Ovary (tissue), 9 donors: ENCODE measurements around the gene RAB22A. TPM values are rescaled to one million over a fixed set of nuclear protein-coding genes. Genes with fewer than 3 reads are reported as not detected.

Experiments
- DNase-seq, 5 donors: peaks; one replicate each; pipeline ENCODE4 v3.0.0-alpha.2; 2019 to 2020
- H3K27ac ChIP-seq, 2 donors: fragments of 200-600 bp; one replicate each; pipeline versions ENCODE4 v1.5.1 to v1.8.0; 2019 to 2022
- H3K27me3 ChIP-seq: fragments of 200-600 bp; one replicate; pipeline ENCODE4 v1.8.0; 2022
- H3K36me3 ChIP-seq: fragments of 200-600 bp; sonication (generic); one replicate; pipeline ENCODE4 v1.5.1; 2019
- H3K4me1 ChIP-seq: one replicate; pipeline ENCODE4 v1.8.1; 2013; ENCODE audit warnings: mild to moderate bottlenecking, moderate library complexity; ENCODE audit not compliant: insufficient read depth
- H3K4me3 ChIP-seq: fragments of 200-600 bp; sonication (generic); one replicate; pipeline ENCODE4 v1.5.1; 2017
- H3K9me3 ChIP-seq, 2 donors: fragments of 200-600 bp in 1 of 2; sonication (generic) in 1 of 2; one replicate each; pipeline versions ENCODE4 v1.5.1 to v1.8.1; 2013 to 2019; ENCODE audit warnings: mild to moderate bottlenecking in 1 of 2, moderate library complexity in 1 of 2
- EP300 ChIP-seq: sonication (generic); formaldehyde crosslinking; IDR thresholded peaks from one replicate; pipeline ENCODE4 v1.6.1; 2017; ENCODE audit warnings: antibody characterized with exemption
- POLR2A ChIP-seq: fragments of 450-650 bp; IDR thresholded peaks from one replicate; pipeline ENCODE4 v1.6.1; 2017; ENCODE audit warnings: antibody characterized with exemption, mild to moderate bottlenecking, moderate library complexity
- WGBS, 3 donors: extraction: QIAGEN DNeasy Blood & Tissue Kit in 1 of 3; methylation state at CpG; one replicate each; pipeline versions ENCODE4 v1.1.5 to v1.1.7; 2013 to 2017; 5-methylcytosine and 5-hydroxymethylcytosine counted together
- intact Hi-C, 4 donors: fragments of 100-400 bp; cut with DNase I; formaldehyde crosslinking; loops; one replicate each; pipeline versions ENCODE4 v1.11.0 to v1.15.1; 2022 to 2023
- polyA plus RNA-seq, 2 donors: library from polyadenylated mRNA; stranded (reverse); fragments of 200-250 nt in 1 of 2; fragments of 350-450 nt in 1 of 2; fragmentation: Illumina TruSeq in 1 of 2; extraction: RNeasy Lipid Tissue Mini Kit (QIAGEN cat#74804) in 1 of 2; gene quantifications; one replicate each; pipeline ENCODE4 v1.2.3, GENCODE V29; 2013 to 2014
- total RNA-seq, 7 donors: library from RNA; depleted of rRNA in 2 of 7; stranded (reverse); fragments of >200 nt in 2 of 7; fragmentation: NEBNext Ultra II Directional in 3 of 7; extraction: Animal tissue kit (Norgen Biotek cat#: 25700) in 3 of 7; gene quantifications; one replicate each; pipeline versions ENCODE4 v1.1.0 to v1.2.4, GENCODE V29; 2016 to 2023
- TF ChIP-seq, protein P1 (sequence below), 3 donors: fragments of 450-650 bp in 2 of 3; fragments of 200-600 bp in 1 of 3; IDR thresholded peaks; one replicate each; pipeline versions ENCODE4 v1.5.1 to v1.8.0; 2016 to 2022; ENCODE audit warnings: antibody characterized with exemption in 3 of 3, mild to moderate bottlenecking in 1 of 3
- donor health status: DM: no; HTN: no; CAD: no; lungs with moderate emphysema.
- donor health status: DM: no; HTN: no; CAD: no.
- donor health status: Bipolar disorder and iron deficiency.
- donor health status: DM: yes; HTN: yes; CAD: no.
- donor health status: DM: no; HTN: no; CAD: no.
- donor health status: DM: yes; HTN: yes; CAD: no.

The RAB22A gene
- total and polyA plus RNA-seq, 9 donors = 6.3 to 25.1 (median 17.9) TPM

GRCh38 chr20:58374027-58374850, 64.7 kb downstream of the RAB22A start:
- Histone ChIP-seq H3K9me3 (no peaks in the 10 kb centered on the region), H3K27me3 (no peaks in the 10 kb centered on the region), H3K27ac (no peak overlapping the region), H3K4me1 (no peaks in the 10 kb centered on the region), H3K36me3 (no peaks in the 10 kb centered on the region), H3K4me3 (no peak overlapping the region)
- no peak for TF ChIP-seq POLR2A
- TF ChIP-seq EP300 = no peak
- TF ChIP-seq, protein P1, sequence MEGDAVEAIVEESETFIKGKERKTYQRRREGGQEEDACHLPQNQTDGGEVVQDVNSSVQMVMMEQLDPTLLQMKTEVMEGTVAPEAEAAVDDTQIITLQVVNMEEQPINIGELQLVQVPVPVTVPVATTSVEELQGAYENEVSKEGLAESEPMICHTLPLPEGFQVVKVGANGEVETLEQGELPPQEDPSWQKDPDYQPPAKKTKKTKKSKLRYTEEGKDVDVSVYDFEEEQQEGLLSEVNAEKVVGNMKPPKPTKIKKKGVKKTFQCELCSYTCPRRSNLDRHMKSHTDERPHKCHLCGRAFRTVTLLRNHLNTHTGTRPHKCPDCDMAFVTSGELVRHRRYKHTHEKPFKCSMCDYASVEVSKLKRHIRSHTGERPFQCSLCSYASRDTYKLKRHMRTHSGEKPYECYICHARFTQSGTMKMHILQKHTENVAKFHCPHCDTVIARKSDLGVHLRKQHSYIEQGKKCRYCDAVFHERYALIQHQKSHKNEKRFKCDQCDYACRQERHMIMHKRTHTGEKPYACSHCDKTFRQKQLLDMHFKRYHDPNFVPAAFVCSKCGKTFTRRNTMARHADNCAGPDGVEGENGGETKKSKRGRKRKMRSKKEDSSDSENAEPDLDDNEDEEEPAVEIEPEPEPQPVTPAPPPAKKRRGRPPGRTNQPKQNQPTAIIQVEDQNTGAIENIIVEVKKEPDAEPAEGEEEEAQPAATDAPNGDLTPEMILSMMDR (IDR thresholded peaks at IDR 0.05) = no peak
- intact Hi-C loops = no loop called here
- 85% methylated on average over 19 of the region's 19 CpGs for WGBS, 3 donors
- no peak for DNase-seq

GRCh38 chr20:58374906-58375758, 65.6 kb downstream of the RAB22A start:
- no peak for DNase-seq
- intact Hi-C loops = no loop called here
- H3K36me3 ChIP-seq = no peaks in the 10 kb centered on the region
- TF ChIP-seq EP300 (no peak), POLR2A (no peak)
- TF ChIP-seq, protein P1 (IDR thresholded peaks at IDR 0.05) = no peak
- 41 to 63% (median 47%) methylated on average over 8 of the region's 8 CpGs for WGBS, 3 donors
- H3K4me1 ChIP-seq = no peaks in the 10 kb centered on the region
- no peak overlapping the region for H3K4me3 ChIP-seq
- no peaks in the 10 kb centered on the region for H3K27me3 ChIP-seq
- H3K9me3 ChIP-seq = no peaks in the 10 kb centered on the region
- H3K27ac ChIP-seq = no peak overlapping the region

DNA sequence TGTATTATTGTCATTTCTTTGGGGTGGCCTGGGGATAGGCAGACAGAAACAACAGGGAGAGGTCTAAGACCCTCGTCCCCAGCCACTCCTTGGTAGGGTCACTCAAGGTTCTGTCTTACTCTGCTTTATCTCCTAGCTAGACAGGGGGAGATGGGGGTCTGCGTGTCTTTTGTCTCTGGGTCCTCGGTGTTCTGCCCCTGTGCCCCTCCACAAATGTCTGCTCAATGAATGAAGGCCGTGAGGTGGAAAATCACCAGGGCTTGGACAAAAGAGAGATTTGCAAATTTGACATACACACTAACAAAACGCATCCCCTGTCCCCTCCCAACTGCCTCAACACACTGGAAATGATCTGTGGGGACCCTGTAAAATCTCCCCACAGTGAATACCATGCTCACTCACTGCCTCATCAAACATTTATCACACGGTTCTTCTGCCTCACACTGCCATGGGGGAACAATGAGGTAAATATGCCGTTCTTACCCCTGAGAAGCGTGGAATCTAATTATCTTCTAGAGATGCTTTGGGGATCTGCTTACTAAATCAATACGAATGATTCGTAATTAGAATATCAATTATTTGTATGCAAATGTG, 66.3 kb downstream of the RAB22A start:
- intact Hi-C loops = no loop called here
- TF ChIP-seq POLR2A = no peak
- no peak for TF ChIP-seq EP300
- TF ChIP-seq, protein P1 (IDR thresholded peaks at IDR 0.05) = no peak
- Histone ChIP-seq H3K27ac (no peak overlapping the region), H3K4me1 (no peaks in the 10 kb centered on the region), H3K36me3 (no peaks in the 10 kb centered on the region), H3K4me3 (no peak overlapping the region), H3K9me3 (no peaks in the 10 kb centered on the region), H3K27me3 (no peaks in the 10 kb centered on the region)
- 79 to 87% (median 81%) methylated on average over 10 of the region's 10 CpGs for WGBS, 3 donors
- no peak for DNase-seq

DNA sequence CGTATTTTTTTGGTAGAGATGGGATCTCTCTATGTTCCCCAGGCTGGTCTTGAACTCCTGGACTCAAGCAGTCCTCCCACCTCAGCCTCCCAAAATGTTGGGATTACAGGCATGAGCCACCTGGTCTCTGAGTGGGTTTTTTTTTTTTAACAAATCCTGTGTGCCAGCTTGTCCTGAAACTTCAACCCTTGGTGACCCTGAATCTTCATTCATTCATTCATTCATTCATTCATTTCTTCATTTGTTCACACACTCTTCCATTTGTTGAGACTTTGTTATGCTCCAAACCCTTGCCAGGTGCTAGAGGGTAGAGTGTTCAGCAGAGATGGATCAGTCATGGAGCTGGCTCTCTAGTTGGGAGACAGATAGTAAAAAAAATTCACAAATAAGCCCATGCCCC, 67.5 kb downstream of the RAB22A start:
- TF ChIP-seq, protein P1 (IDR thresholded peaks at IDR 0.05) = no peak
- no peak for TF ChIP-seq EP300
- no peak for TF ChIP-seq POLR2A
- intact Hi-C loops = no loop called here
- WGBS, 3 donors = 78 to 96% (median 94%) methylated on average over 1 of the region's 1 CpG
- Histone ChIP-seq H3K9me3 (no peaks in the 10 kb centered on the region), H3K27me3 (no peaks in the 10 kb centered on the region), H3K27ac (no peak overlapping the region), H3K4me3 (no peak overlapping the region), H3K4me1 (no peaks in the 10 kb centered on the region), H3K36me3 (no peaks in the 10 kb centered on the region)
- DNase-seq = no peak
